HG03565 (cell line): Measurements from ENCODE around the gene RSRC2.
"Not testable (repeated sequence)": the region's sequence is repeated elsewhere in the genome, so short reads cannot be mapped to it uniquely, and the experiment has no call there.

Experiments used
- ATAC-seq: cut with Tn5 transposase; IDR thresholded peaks from one replicate; pipeline ENCODE4 v1.9.1; 2021; ENCODE audit warnings: mild to moderate bottlenecking, moderate library complexity; ENCODE audit not compliant: unreplicated experiment

The RSRC2 gene

GRCh38 chr12:122526683-122527477 lies at the start of gene RSRC2, which contains the start of gene KNTC1:
RSRC2 (minus strand) TSS chr12:122526936; CDS start chr12:122526853, 83 bp downstream.
KNTC1 (plus strand) TSS chr12:122527249; CDS start chr12:122530064, 2,815 bp downstream.
- peak; percentile 86 for ATAC-seq

- no peak for ATAC-seq
Measured at GRCh38 chr12:122571821-122572220, 45.1 kb upstream of the RSRC2 start.

GRCh38 chr12:122570006-122570405 lies 43.3 kb upstream of the RSRC2 start:
- not testable (repeated sequence) for ATAC-seq

GRCh38 chr12:122569288-122569687 lies 42.6 kb upstream of the RSRC2 start:
- no peak for ATAC-seq

- ATAC-seq, result not testable (repeated sequence)
Measured at GRCh38 chr12:122566816-122567215, 40.1 kb upstream of the RSRC2 start.

- ATAC-seq, result no peak
Measured at GRCh38 chr12:122563361-122563760, 36.6 kb upstream of the RSRC2 start.

- no peak for ATAC-seq
Measured at GRCh38 chr12:122560138-122560537, 33.4 kb upstream of the RSRC2 start.

- peak; percentile 33 for ATAC-seq
Measured at GRCh38 chr12:122558745-122559641, 32.3 kb upstream of the RSRC2 start.

- ATAC-seq, result no peak
Measured at GRCh38 chr12:122547330-122547729, 20.6 kb upstream of the RSRC2 start.

GRCh38 chr12:122545855-122546254 lies 19.1 kb upstream of the RSRC2 start:
- ATAC-seq, result no peak

GRCh38 chr12:122544537-122544936 lies 17.8 kb upstream of the RSRC2 start:
- no peak for ATAC-seq

- ATAC-seq, result no peak
Measured at GRCh38 chr12:122538496-122538895, 11.8 kb upstream of the RSRC2 start.

- no peak for ATAC-seq
Measured at GRCh38 chr12:122537021-122537420, 10.3 kb upstream of the RSRC2 start.

GRCh38 chr12:122533856-122534255 lies 7.1 kb upstream of the RSRC2 start:
- ATAC-seq, result no peak

- no peak for ATAC-seq
Measured at GRCh38 chr12:122528992-122529391, 2.3 kb upstream of the RSRC2 start.

GRCh38 chr12:122528582-122528981 lies 1.8 kb upstream of the RSRC2 start:
- no peak for ATAC-seq

- ATAC-seq, result no peak
Measured at GRCh38 chr12:122527478-122527944, 775 bp upstream of the RSRC2 start.

GRCh38 chr12:122523846-122524718 lies 2.7 kb downstream of the RSRC2 start:
- no peak for ATAC-seq

- no peak for ATAC-seq
Measured at GRCh38 chr12:122523280-122523679, 3.5 kb downstream of the RSRC2 start.

- ATAC-seq, result no peak
Measured at GRCh38 chr12:122520676-122521075, 6.1 kb downstream of the RSRC2 start.

GRCh38 chr12:122519418-122519817 lies 7.3 kb downstream of the RSRC2 start:
- no peak for ATAC-seq
